SK-N-MC (cell line): ENCODE results near the gene CAMK1D.

ENCODE experiments used
- EZH2 ChIP-seq: fragments of 200-600 bp; sonication (generic); IDR thresholded peaks from one replicate; pipeline ENCODE4 v1.6.1; 2017; ENCODE audit warnings: antibody characterized with exemption
- FOXP2 ChIP-seq: optimal IDR thresholded peaks from 2 replicates; pipeline ENCODE3; 2011; ENCODE audit warnings: mild to moderate bottlenecking, moderate library complexity; ENCODE audit not compliant: insufficient read depth; ENCODE audit errors: extremely low read length, control extremely low read depth
- POLR2AphosphoS5 ChIP-seq: IDR thresholded peaks from 2 replicates; pipeline ENCODE4 v1.6.1; 2012; ENCODE audit warnings: mild to moderate bottlenecking, low read depth, low read length, borderline replicate concordance

GRCh38 chr10:12501324-12501723, 152.0 kb downstream of the CAMK1D start:
- TF ChIP-seq EZH2 (no peak), POLR2AphosphoS5 (no peak), FOXP2 (no peak)
